HG03520 (cell line): ENCODE measurements around the gene SH3RF2.
A peak's percentile ranks its signal among the peaks of the same experiment; 100 is the strongest.
"Not testable (repeated sequence)": the region's sequence is repeated elsewhere in the genome, so short reads cannot be mapped to it uniquely, and the experiment has no call there.

ENCODE experiments used
- ATAC-seq: cut with Tn5 transposase; IDR thresholded peaks from one replicate; pipeline ENCODE4 v1.9.1; 2021; ENCODE audit warnings: mild to moderate bottlenecking, moderate library complexity; ENCODE audit not compliant: unreplicated experiment

Gene SH3RF2

GRCh38 chr5:146072595-146072994 is 136.2 kb downstream of the SH3RF2 start:
- ATAC-seq = no peak

GRCh38 chr5:146073239-146073900 is 137.0 kb downstream of the SH3RF2 start:
- ATAC-seq = no peak

DNA sequence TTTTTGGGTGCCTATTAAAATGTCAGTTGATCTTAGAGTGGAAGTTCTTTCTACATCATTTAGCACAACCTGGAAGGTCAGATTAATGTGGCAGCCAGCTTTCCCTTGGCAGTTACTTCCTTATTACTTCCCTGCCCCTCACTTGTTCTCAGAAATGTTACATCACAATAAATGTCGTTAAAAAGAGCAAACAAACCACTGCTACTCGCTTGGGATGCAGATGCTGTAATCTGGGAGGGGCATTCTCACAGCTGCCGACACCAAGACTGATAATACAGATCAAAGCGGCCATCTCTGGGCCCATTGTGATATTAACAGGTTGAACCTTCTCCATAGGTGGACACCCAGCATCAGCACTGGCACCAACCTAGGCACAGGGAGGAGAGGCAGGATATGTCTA is 139.7 kb downstream of the SH3RF2 start:
- no peak for ATAC-seq

GRCh38 chr5:146076455-146076854 is 140.1 kb downstream of the SH3RF2 start:
- ATAC-seq = no peak

DNA sequence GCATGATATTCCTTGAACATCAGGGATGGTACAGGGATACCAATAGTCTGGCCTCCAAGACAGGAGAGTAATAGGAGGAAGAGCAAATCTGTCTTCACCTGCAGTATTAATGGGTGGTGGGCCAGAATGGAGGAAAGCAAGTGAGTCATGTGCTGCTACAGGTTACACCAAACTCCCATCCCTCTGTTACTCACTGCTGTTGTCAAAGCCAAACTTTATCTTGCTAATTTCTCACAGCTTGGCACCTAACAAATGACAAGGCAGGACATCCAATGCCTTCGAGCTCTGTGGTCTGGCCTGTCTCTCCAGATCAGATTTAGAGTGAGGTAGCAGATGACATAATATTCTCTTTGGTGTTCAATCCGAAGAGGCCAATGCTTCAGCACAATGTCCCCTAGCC is 142.2 kb downstream of the SH3RF2 start:
- ATAC-seq = no peak

DNA sequence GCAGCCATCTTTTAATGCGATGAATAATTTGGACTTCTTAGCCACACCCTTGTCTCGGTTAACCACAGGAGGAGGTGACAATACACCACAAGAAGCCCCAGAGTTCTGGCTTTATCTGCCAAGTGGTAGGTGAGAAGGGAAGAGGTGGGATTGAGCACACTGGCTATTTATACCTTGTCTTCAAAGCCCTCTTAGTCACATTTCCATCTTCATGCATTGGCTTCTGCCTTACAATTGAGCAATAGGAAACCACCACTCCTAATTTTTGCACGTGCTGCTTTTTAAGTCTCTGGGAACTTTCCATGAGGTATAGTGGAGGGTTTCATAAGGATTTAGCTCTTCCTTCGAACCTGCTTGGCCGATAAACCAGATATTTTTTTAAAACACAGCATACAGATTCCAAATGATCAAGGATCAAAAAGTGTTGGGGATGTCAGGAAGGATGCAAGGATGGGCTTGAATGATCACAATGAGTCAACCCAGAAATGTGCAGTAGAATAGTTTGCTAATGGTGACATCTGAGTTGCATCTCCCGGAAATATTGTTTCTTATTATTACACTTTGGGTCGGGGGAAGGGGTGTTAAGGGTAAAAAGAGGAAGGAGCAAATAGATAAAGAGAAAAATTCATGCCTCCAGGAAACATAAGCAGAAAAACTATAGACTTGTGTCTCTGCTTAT is 143.5 kb downstream of the SH3RF2 start:
- ATAC-seq = peak; percentile 31

GRCh38 chr5:146081556-146081955 is 145.2 kb downstream of the SH3RF2 start:
- no peak for ATAC-seq

GRCh38 chr5:146082798-146083197 is 146.4 kb downstream of the SH3RF2 start:
- peak; percentile 84 for ATAC-seq

- no peak for ATAC-seq
These were observed 148.0 kb downstream of the SH3RF2 start for GRCh38 chr5:146084376-146084775.

DNA sequence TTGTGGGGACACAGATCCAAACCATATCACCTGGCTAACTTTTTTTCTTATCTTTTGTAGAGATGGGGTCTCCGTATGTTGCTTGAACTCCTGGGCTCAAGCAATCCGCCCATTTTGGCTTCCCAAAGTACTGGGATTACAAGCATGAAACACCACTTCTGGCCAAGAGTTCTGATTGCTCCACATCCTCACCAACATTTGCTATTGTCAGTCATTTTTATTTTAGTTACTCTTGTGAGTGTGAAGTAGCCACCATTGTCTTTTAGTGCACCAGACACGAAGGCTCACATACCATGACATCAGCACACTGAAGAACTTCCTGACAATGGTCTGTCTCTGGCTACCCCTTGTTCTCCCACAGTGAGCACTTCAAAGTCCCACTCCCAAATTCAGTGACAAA is 151.7 kb downstream of the SH3RF2 start:
- no peak for ATAC-seq

DNA sequence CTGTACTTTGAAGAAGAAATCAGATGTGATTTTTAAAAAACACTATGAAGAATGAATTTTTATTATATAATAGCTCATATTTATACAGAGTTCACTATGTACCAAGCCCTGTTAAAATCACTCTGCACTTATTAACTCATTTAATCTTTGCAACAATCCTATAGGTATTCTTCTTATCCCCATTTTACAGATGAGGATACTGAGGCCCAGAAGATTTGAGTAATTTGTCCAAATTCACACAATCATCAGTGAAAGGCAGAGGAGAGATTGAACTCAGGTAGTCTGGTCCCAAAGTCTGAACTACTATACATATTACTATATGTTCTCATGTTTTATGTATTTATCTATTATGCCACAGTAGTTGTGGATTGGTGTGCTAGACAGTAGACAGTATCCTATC is 152.9 kb downstream of the SH3RF2 start:
- ATAC-seq = no peak

- ATAC-seq = no peak
These were observed 155.5 kb downstream of the SH3RF2 start for GRCh38 chr5:146091881-146092280.

GRCh38 chr5:146098047-146098446 is 161.7 kb downstream of the SH3RF2 start:
- ATAC-seq = no peak

DNA sequence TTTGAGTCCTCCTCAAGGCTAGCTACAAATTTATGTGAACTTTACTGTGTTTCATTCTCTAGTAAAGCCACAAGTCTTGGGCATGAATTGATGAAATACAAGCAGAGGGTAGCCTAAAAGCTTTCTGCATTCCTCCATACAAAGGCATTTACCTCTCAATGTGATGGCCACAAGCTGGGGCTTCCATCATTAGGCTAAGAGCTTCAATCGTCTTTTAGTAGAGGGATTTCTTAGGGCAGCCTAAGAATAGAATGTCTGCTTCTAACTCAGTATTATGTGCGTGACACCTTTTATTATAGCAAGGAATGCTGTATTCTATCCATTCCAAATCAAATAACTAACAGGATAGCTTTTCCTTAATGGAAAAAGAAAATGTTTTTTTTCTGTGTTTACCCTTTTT is 165.3 kb downstream of the SH3RF2 start:
- no peak for ATAC-seq

- no peak for ATAC-seq
These were observed 167.2 kb downstream of the SH3RF2 start for GRCh38 chr5:146103594-146103993.

- no peak for ATAC-seq
These were observed 169.1 kb downstream of the SH3RF2 start, which contains the start of gene PLAC8L1 for GRCh38 chr5:146105477-146105876. TSS of gene PLAC8L1 (minus strand) at chr5:146105577. CDS start at chr5:146104311, 1,266 bp downstream.

DNA sequence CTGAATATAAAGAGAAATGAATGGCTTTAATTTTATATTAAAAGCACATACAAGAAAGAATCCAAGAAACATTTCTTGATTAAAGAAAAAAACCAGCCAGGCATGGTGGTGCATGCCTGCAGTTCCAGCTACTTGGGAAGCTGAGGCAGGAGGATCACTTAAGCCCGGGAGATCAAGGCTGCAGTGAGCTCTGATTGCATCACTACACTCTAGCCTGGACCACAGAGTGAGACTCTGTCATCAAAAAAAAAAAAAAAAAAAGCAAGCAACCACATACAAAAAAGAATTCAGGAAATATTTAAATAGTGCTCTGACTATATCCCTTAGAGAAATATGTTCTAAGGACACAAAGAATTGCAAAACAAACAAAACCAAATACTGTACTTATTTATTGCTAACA is 171.5 kb downstream of the SH3RF2 start:
- no peak for ATAC-seq

DNA sequence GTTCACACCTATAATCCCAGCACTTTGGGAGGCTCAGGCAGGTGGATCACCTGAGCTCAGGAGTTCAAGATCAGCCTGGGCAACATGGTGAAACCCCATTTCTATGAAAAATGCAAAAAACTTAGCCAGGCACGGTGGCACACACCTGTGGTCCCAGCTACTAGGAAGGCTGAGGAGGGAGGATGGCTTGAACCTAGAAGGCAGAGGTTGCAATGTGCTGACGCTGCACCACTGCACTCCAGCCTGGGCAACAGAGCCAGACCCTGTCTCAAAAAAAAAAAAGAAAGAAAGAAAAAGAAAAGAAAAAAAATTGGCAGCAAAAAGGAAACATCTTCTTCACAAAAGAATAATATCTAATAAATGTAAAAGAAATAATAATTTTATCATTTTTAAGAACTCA is 172.5 kb downstream of the SH3RF2 start:
- ATAC-seq = not testable (repeated sequence)

DNA sequence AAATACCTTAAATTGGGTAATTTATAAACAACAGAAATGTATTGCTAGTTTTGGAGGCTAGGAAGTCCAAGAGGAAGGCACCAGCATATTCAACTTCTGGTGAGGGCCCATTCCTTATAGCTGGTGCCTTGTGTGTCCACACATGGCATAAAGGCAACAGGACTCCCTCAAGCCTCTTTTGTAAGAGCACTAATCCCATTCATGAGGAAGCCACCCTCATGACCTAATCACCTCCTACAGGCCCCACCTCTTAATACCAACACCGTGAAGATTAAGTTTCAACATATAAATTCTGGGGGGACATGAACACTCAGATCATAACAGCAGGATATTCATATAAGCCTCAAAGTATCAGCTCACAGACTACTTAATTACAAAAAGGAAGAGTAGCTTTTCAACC is 173.0 kb downstream of the SH3RF2 start:
- ATAC-seq = no peak

DNA sequence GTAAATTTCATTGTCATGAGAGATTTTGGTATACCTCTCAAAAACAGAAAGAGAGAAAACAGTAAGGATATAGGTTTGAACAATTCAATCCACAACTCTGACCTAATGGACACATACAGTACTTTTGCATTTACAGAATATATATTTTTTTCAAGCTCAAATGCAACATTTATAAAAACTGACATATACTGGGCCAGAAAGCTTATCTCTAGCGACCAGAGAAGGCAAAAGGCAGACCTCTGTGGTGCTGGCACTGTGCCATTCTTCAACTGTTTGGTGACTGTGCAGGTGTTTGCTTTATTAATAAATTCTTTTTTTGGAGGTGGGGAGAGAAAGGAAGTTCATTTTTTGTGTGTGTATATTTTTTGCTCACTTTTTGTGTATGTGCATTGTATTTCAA is 175.0 kb downstream of the SH3RF2 start:
- ATAC-seq = no peak

DNA sequence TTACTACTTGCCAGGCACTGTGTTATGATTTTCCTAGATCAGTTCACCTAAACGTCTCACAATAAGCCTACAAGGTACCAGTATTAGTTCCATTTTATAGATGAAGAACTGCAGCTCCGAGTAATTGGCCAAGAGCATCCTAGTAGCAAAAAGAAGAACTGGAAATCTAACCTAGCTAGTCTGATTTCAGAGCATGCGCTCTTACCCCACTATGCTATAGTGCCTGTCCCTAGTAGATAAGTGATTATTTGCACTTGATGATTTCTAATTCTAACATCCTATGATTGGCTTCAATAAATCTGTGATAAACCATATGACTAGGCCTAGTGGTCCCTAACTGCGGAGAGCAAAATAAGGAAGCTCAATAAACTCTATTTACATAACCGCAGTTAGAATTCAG is 176.1 kb downstream of the SH3RF2 start:
- ATAC-seq = no peak
